HEK293 (cell line): ENCODE measurements around the gene MFAP5.

Experiments
- CTCF ChIA-PET: fragments of 350-600 bp; formaldehyde crosslinking; extraction: SDS; loops from one replicate; lab custom pipeline; 2021; ENCODE audit warnings: antibody characterized with exemption; lab: Yijun Ruan, JAX
- POLR2A ChIA-PET: fragments of 300-600 bp; formaldehyde crosslinking; extraction: SDS; loops from one replicate; lab custom pipeline; 2020; ENCODE audit warnings: antibody characterized with exemption, inconsistent platforms; lab: Yijun Ruan, JAX
- H3K27ac ChIP-seq: fragments of 200-500 bp; sonication (Bioruptor generic); 2 replicates; pipeline ENCODE4 v1.5.1; 2014; ENCODE audit warnings: low read depth, low read length, control low read depth, inconsistent platforms; ENCODE audit errors: extremely low read depth
- H3K36me3 ChIP-seq, 2 experiments: fragments of 200-500 bp in 1 of 2; sonication (Bioruptor generic) in 1 of 2; 1 replicate in 1 of 2; 2 replicates in 1 of 2; pipeline ENCODE4 v1.5.1; 2014 to 2017; ENCODE audit warnings: inconsistent platforms in 2 of 2, low read length in 2 of 2; ENCODE audit not compliant: control insufficient read depth in 2 of 2, insufficient read depth in 1 of 2
- H3K4me1 ChIP-seq: fragments of 200-500 bp; sonication (Bioruptor generic); 2 replicates; pipeline ENCODE4 v1.5.1; 2014; ENCODE audit warnings: mild to moderate bottlenecking, low read length, inconsistent platforms; ENCODE audit not compliant: control insufficient read depth, insufficient read depth
- H3K4me3 ChIP-seq: 2 replicates; pipeline ENCODE4 v1.5.1; 2011; ENCODE audit warnings: low read depth, mild to moderate bottlenecking, control low read depth, low read length, moderate library complexity
- H3K9me3 ChIP-seq: fragments of 200-500 bp; sonication (Bioruptor generic); 2 replicates; pipeline ENCODE4 v1.5.1; 2014; ENCODE audit warnings: low read depth, low read length, inconsistent platforms; ENCODE audit not compliant: control insufficient read depth, insufficient read depth
- BCL6B ChIP-seq: fragments of 450-650 bp; formaldehyde crosslinking; IDR thresholded peaks from 2 replicates; pipeline ENCODE4 v1.5.1; 2017; ENCODE audit warnings: missing biosample characterization, missing genetic modification characterization
- GFI1B ChIP-seq: fragments of 450-650 bp; formaldehyde crosslinking; IDR thresholded peaks from 2 replicates; pipeline ENCODE4 v1.5.1; 2016; ENCODE audit warnings: missing biosample characterization, missing genetic modification characterization
- INSM2 ChIP-seq: fragments of 450-650 bp; formaldehyde crosslinking; IDR thresholded peaks from 2 replicates; pipeline ENCODE4 v1.5.1; 2016; ENCODE audit warnings: missing biosample characterization, missing genetic modification characterization
- KLF1 ChIP-seq: fragments of 450-650 bp; formaldehyde crosslinking; IDR thresholded peaks from 2 replicates; pipeline ENCODE4 v1.5.1; 2016; ENCODE audit warnings: missing biosample characterization, missing genetic modification characterization
- PRDM10 ChIP-seq: fragments of 450-650 bp; formaldehyde crosslinking; IDR thresholded peaks from 2 replicates; pipeline ENCODE4 v1.5.1; 2016; ENCODE audit warnings: missing biosample characterization, missing genetic modification characterization
- PRDM6 ChIP-seq: fragments of 450-650 bp; formaldehyde crosslinking; IDR thresholded peaks from 2 replicates; pipeline ENCODE4 v1.5.1; 2017; ENCODE audit warnings: missing biosample characterization, missing genetic modification characterization
- ZBTB44 ChIP-seq: fragments of 450-650 bp; IDR thresholded peaks from 2 replicates; pipeline ENCODE4 v1.5.1; 2018; ENCODE audit warnings: missing biosample characterization, mild to moderate bottlenecking, missing genetic modification characterization
- ZBTB8A ChIP-seq: fragments of 450-650 bp; formaldehyde crosslinking; IDR thresholded peaks from 2 replicates; pipeline ENCODE4 v1.5.1; 2016; ENCODE audit warnings: missing biosample characterization, missing genetic modification characterization
- ZNF157 ChIP-seq: fragments of 450-650 bp; formaldehyde crosslinking; IDR thresholded peaks from 2 replicates; pipeline ENCODE4 v1.5.1; 2016; ENCODE audit warnings: missing biosample characterization, missing genetic modification characterization
- ZNF16 ChIP-seq: fragments of 450-650 bp; formaldehyde crosslinking; IDR thresholded peaks from 2 replicates; pipeline ENCODE4 v1.5.1; 2016; ENCODE audit warnings: low read depth, missing biosample characterization, missing genetic modification characterization
- ZNF324 ChIP-seq: fragments of 450-650 bp; formaldehyde crosslinking; IDR thresholded peaks from 2 replicates; pipeline ENCODE4 v1.5.1; 2016; ENCODE audit warnings: missing biosample characterization, missing genetic modification characterization
- ZNF366 ChIP-seq: fragments of 450-650 bp; formaldehyde crosslinking; conservative IDR thresholded peaks from 2 replicates; pipeline ENCODE4 v1.5.1; 2016; ENCODE audit warnings: missing biosample characterization, missing genetic modification characterization
- ZNF530 ChIP-seq: fragments of 450-650 bp; formaldehyde crosslinking; IDR thresholded peaks from 2 replicates; pipeline ENCODE4 v1.5.1; 2016; ENCODE audit warnings: low read depth, missing biosample characterization, missing genetic modification characterization
- ZNF777 ChIP-seq: fragments of 450-650 bp; formaldehyde crosslinking; IDR thresholded peaks from 2 replicates; pipeline ENCODE4 v1.5.1; 2017; ENCODE audit warnings: missing biosample characterization, missing genetic modification characterization, borderline replicate concordance

The MFAP5 gene

GRCh38 chr12:8702159-8702558, 39.5 kb upstream of the MFAP5 start:
- CTCF ChIA-PET = interaction anchor here (0.6 to 1.2 kb wide), 5 partner anchors 21 to 189 kb away, joined by 3 to 5 read pairs (median 4); no protein-coding TSS in a partner anchor
- Histone ChIP-seq H3K4me1 (peaks cover 13% of the 10 kb centered on the region), H3K9me3 (no peaks in the 10 kb centered on the region), H3K27ac (no peak overlapping the region), H3K36me3 (peaks cover 0 to 4% of the 10 kb centered on the region in 2 experiments; a peak in 1 of 3 replicates), H3K4me3 (no peak overlapping the region)
- POLR2A ChIA-PET = no interaction called here
- no peak for TF ChIP-seq ZNF777 (tag by site-specific recombination)
- TF ChIP-seq ZBTB44 = no peak
- TF ChIP-seq KLF1 (tag by site-specific recombination) = no peak
- TF ChIP-seq ZNF16 (tag by site-specific recombination) = no peak
- no peak for TF ChIP-seq ZNF157 (tag by site-specific recombination)
- TF ChIP-seq ZNF530 (tag by site-specific recombination) = no peak
- peak; percentile 58 for TF ChIP-seq PRDM6 (tag by site-specific recombination)
- TF ChIP-seq PRDM10 (tag by site-specific recombination) = 0 out of 2 replicates have a peak, but pooled peaks have one; percentile 5
- TF ChIP-seq INSM2 (tag by site-specific recombination) = no peak
- TF ChIP-seq ZNF366 = no peak
- no peak for TF ChIP-seq ZNF324 (tag by site-specific recombination)
- TF ChIP-seq BCL6B (tag by site-specific recombination) = no peak
- TF ChIP-seq ZBTB8A = no peak
- TF ChIP-seq GFI1B (tag by site-specific recombination) = no peak
- TF ChIP-seq, all 188 proteins: peak for 2
